Right lobe of liver (tissue), 4 donors: ENCODE measurements around the gene HMGN5.

Experiments
- CTCF ChIP-seq, 4 donors: fragments of 200-600 bp in 3 of 4; fragments of 450-650 bp in 1 of 4; IDR thresholded peaks; one replicate each; pipeline versions ENCODE4 v1.5.1 to v1.8.0; 2016 to 2022; ENCODE audit warnings: antibody characterized with exemption in 4 of 4, mild to moderate bottlenecking in 2 of 4
- POLR2A ChIP-seq: fragments of 450-650 bp; IDR thresholded peaks from one replicate; pipeline ENCODE4 v1.6.1; 2017; ENCODE audit warnings: antibody characterized with exemption, mild to moderate bottlenecking
- donor health status: DM: no; HTN: no; CAD: no.
- donor health status: DM: no; HTN: no; CAD: no.
- donor health status: DM: no; HTN: yes; CAD: no.

DNA sequence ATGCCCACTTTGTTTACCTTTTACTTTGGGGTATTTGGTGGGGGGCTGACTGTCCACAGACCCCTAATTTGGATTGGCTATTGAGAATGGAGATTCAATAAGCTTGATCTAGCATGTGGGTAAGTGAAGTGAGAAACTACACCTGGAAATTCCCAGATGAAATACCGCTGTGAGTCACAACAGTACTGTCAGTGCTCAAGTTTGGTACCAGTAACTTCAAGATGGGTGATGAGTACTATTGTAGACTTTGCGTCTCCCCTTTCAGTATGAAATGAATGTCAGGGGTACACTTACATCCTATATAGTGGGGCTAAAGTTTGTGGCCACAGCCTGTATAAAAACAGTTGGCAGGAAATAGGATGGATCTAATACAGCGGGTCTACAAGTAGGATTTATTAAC is 33.3 kb downstream of the HMGN5 start:
- TF ChIP-seq CTCF (IDR thresholded peaks at IDR 0.05) (no peak), POLR2A (no peak)
